Activated CD8-positive, alpha-beta T cell treated with anti-CD3 and anti-CD28 coated beads, Interleukin-2, amount 10 ng/mL, durations not matched to agents 7 days and 5 days (primary cell): ENCODE results near the gene SUCLG2. TPM values are rescaled to one million over a fixed set of nuclear protein-coding genes. Genes with fewer than 3 reads are reported as not detected.
"Not testable (repeated sequence)": the region's sequence is repeated elsewhere in the genome, so short reads cannot be mapped to it uniquely, and the experiment has no call there.

ENCODE experiments used
- ATAC-seq: fragments of 150-1000 bp; cut with Tn5 transposase; one replicate; pipeline ENCODE4 v1.10.0; 2021; ENCODE audit warnings: moderate library complexity
- CTCF ChIA-PET: fragments of 350-600 bp; sonication (Branson Sonifier 250); formaldehyde crosslinking; loops from one replicate; lab custom pipeline; 2021; ENCODE audit warnings: antibody characterized with exemption; lab: Charles Lee
- POLR2A ChIA-PET: fragments of 350-600 bp; sonication (Branson Sonifier 250); formaldehyde crosslinking; loops from one replicate; lab custom pipeline; 2021; ENCODE audit warnings: antibody characterized with exemption; lab: Charles Lee
- DNase-seq: peaks from one replicate; pipeline ENCODE4 v3.0.0-alpha.2; 2020
- H3K27ac Mint-ChIP-seq: one replicate; pipeline ENCODE4 v1.8.0; 2021; ENCODE audit warnings: mild to moderate bottlenecking, mixed read lengths
- H3K27me3 Mint-ChIP-seq: one replicate; pipeline ENCODE4 v1.8.0; 2021; ENCODE audit warnings: low read depth, mixed read lengths
- H3K36me3 Mint-ChIP-seq: one replicate; pipeline ENCODE4 v1.8.0; 2021; ENCODE audit warnings: low read depth, mixed read lengths
- H3K4me1 Mint-ChIP-seq: one replicate; pipeline ENCODE4 v1.8.0; 2021; ENCODE audit warnings: low read depth, mixed read lengths
- H3K4me3 Mint-ChIP-seq: one replicate; pipeline ENCODE4 v1.8.0; 2021; ENCODE audit warnings: mild to moderate bottlenecking, mixed read lengths
- H3K9me3 Mint-ChIP-seq: one replicate; pipeline ENCODE4 v1.8.0; 2022; ENCODE audit warnings: mixed read lengths; ENCODE audit not compliant: insufficient read depth
- total RNA-seq, 2 experiments: library from RNA; stranded (reverse); gene quantifications; one replicate each; pipeline ENCODE4 v1.2.3, GENCODE V29; 2021

The SUCLG2 gene
- total RNA-seq, 2 experiments from 2014 or later = 51.7 to 55.0 TPM

- Mint-ChIP-seq H3K4me1 (peaks cover 19% of the 10 kb centered on the region), H3K36me3 (peaks cover 61% of the 10 kb centered on the region), H3K9me3 (peaks cover 16% of the 10 kb centered on the region), H3K4me3 (no peak overlapping the region), H3K27ac (no peak overlapping the region), H3K27me3 (no peaks in the 10 kb centered on the region)
- ATAC-seq (no peak), DNase-seq (no peak)
- CTCF ChIA-PET = interaction anchor here (1.0 to 1.2 kb wide), 2 partner anchors 12 to 14 kb away, joined by 3 read pairs; no protein-coding TSS in a partner anchor
- POLR2A ChIA-PET = no interaction called here
Measured at GRCh38 chr3:67587811-67588210, 66.6 kb downstream of the SUCLG2 start.

- DNase-seq = no peak
- Mint-ChIP-seq H3K4me1 (peaks cover 19% of the 10 kb centered on the region), H3K4me3 (no peak overlapping the region), H3K27ac (no peak overlapping the region), H3K27me3 (no peaks in the 10 kb centered on the region), H3K36me3 (peaks cover 64% of the 10 kb centered on the region), H3K9me3 (peaks cover 16% of the 10 kb centered on the region)
- CTCF ChIA-PET = interaction anchor here (0.8 kb wide), 1 partner anchor 15 kb away, joined by 3 read pairs; no protein-coding TSS in a partner anchor
- POLR2A ChIA-PET = no interaction called here
- no peak for ATAC-seq
Measured at GRCh38 chr3:67587301-67587700, 67.1 kb downstream of the SUCLG2 start.

- not testable (repeated sequence) for ATAC-seq, H3K27me3 Mint-ChIP-seq
- H3K27ac Mint-ChIP-seq = peak overlapping the region; percentile 41
Measured at GRCh38 chr3:67584608-67585007, 69.8 kb downstream of the SUCLG2 start.

DNA sequence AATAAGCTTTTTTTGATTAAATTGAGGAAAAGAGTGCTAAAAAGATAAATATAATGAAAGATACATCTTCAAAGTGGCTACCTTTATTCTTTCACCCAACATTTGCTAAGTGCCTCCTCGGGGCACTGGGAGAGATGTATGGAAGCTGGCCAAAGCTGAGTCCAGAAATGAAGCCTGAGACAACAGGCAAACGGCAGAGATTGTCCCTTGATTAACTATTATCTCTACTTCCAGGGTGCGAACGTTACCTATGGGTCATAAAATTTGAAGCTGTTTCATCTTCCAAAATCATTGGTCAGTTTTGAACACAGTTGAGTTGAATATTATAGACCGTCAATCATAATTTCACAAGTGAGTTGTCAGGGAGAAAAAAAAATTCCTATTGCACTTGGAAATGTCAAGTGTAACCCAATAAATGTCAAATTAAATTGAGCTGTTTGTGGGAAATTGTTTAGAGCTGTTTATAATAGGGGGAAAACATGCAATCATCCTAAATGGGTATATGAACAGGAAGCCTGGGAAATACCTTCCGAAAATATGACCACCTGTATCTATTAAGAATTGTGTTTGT is 73.9 kb downstream of the SUCLG2 start:
- Mint-ChIP-seq H3K27ac (no peak overlapping the region), H3K27me3 (no peaks in the 10 kb centered on the region), H3K4me3 (no peak overlapping the region), H3K4me1 (peaks cover 17% of the 10 kb centered on the region), H3K9me3 (peaks cover 11% of the 10 kb centered on the region), H3K36me3 (peaks cover 42% of the 10 kb centered on the region)
- ChIA-PET POLR2A (no interaction called here), CTCF (interaction anchor here (0.6 kb wide), 1 partner anchor 19 kb away, joined by 3 read pairs; no protein-coding TSS in a partner anchor)
- DNase-seq (no peak), ATAC-seq (no peak)

More at GRCh38 chr3:67584608-67585007, 69.8 kb downstream of the SUCLG2 start:
- peaks cover 55% of the 10 kb centered on the region for H3K36me3 Mint-ChIP-seq
- H3K4me3 Mint-ChIP-seq, DNase-seq, POLR2A ChIA-PET, CTCF ChIA-PET: not testable (repeated sequence)
- peaks cover 16% of the 10 kb centered on the region for H3K9me3 Mint-ChIP-seq
- H3K4me1 Mint-ChIP-seq = peaks cover 19% of the 10 kb centered on the region

- Mint-ChIP-seq H3K4me3 (no peak overlapping the region), H3K36me3 (peaks cover 43% of the 10 kb centered on the region), H3K27me3 (no peaks in the 10 kb centered on the region), H3K4me1 (no peaks in the 10 kb centered on the region), H3K9me3 (peaks cover 3% of the 10 kb centered on the region), H3K27ac (no peak overlapping the region)
- ATAC-seq = no peak
- DNase-seq = no peak
- ChIA-PET POLR2A (no interaction called here), CTCF (no interaction called here)
Measured at GRCh38 chr3:67578416-67578815, 76.0 kb downstream of the SUCLG2 start.

DNA sequence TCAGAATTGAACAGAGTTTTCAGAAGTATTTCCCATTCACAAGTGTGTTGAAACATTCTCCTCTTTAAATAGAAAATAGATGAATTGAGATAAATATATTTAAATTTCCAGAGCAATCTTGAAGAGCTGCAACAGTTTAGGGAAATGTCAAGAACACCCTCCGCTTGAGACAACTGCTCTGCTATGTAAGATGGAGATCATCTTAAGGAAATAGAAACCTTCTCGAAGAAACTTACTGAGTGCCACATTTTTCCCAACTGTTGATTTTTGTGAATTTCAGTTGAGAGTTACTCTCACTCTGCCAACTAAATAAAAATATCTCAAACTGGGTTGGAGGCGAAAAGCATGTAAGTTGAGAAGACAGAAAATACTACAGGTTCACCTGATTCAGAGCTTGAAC is 78.0 kb downstream of the SUCLG2 start:
- CTCF ChIA-PET = no interaction called here
- Mint-ChIP-seq H3K36me3 (peaks cover 47% of the 10 kb centered on the region), H3K4me3 (no peak overlapping the region), H3K27ac (no peak overlapping the region), H3K27me3 (no peaks in the 10 kb centered on the region), H3K9me3 (peaks cover 11% of the 10 kb centered on the region), H3K4me1 (peaks cover 9% of the 10 kb centered on the region)
- ATAC-seq (no peak), DNase-seq (no peak)
- POLR2A ChIA-PET = no interaction called here

DNA sequence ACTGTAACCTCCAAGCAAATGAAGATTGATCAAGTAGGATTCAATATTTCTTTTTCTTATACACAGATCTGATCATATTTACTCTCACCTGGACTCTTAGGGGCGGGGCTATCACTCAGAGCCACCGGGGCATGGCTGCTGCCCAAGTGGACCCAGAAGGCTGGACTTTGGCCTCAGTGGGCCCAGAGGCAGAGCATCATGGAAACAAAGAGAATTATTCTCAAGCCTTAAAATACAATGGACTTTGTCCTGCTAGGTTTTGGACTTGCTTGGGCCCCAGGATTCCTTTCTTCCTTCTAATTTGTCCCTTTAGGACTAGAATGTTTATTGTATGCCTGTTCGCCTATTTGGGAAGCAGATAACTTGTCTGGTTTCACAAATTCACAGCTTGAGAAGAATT is 85.1 kb downstream of the SUCLG2 start:
- CTCF ChIA-PET = no interaction called here
- no peak overlapping the region for H3K4me3 Mint-ChIP-seq
- DNase-seq (no peak), ATAC-seq (no peak)
- H3K9me3 Mint-ChIP-seq = peaks cover 27% of the 10 kb centered on the region
- H3K4me1 Mint-ChIP-seq = peaks cover 11% of the 10 kb centered on the region
- POLR2A ChIA-PET = no interaction called here
- no peak overlapping the region for H3K27ac Mint-ChIP-seq
- H3K36me3 Mint-ChIP-seq = peaks cover 66% of the 10 kb centered on the region
- H3K27me3 Mint-ChIP-seq = no peaks in the 10 kb centered on the region

DNA sequence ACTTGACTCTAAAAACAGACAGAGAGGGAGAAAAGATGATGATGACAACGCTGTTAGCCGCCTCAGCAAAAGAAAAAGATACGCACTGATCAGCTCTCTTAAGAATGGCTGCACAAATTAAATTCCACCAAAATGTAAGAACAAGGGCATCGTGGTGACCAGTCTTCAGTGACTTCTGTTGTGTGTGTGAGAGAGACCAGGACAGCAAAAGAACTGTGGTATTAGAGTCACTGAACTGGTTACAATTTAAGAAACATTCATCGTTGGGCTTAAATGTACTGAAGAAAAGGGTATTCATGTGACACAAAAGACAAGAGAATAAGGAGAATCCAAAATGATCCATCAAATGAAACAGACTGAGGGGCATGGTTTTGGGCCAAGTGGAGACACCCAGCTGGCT is 86.5 kb downstream of the SUCLG2 start:
- H3K27me3 Mint-ChIP-seq = no peaks in the 10 kb centered on the region

GRCh38 chr3:67564973-67565372 is 89.4 kb downstream of the SUCLG2 start:
- Mint-ChIP-seq H3K9me3 (peaks cover 3% of the 10 kb centered on the region), H3K4me1 (peaks cover 2% of the 10 kb centered on the region), H3K36me3 (peaks cover 41% of the 10 kb centered on the region), H3K4me3 (no peak overlapping the region), H3K27me3 (no peaks in the 10 kb centered on the region), H3K27ac (no peak overlapping the region)
- ChIA-PET POLR2A (no interaction called here), CTCF (no interaction called here)
- DNase-seq (no peak), ATAC-seq (no peak)

More for the DNA sequence above, 86.5 kb downstream of the SUCLG2 start:
- Mint-ChIP-seq H3K4me3 (no peak overlapping the region), H3K27ac (no peak overlapping the region), H3K9me3 (peaks cover 24% of the 10 kb centered on the region), H3K4me1 (peaks cover 11% of the 10 kb centered on the region), H3K36me3 (peaks cover 56% of the 10 kb centered on the region)
- CTCF ChIA-PET = no interaction called here
- ATAC-seq (no peak), DNase-seq (no peak)
- POLR2A ChIA-PET = no interaction called here

DNA sequence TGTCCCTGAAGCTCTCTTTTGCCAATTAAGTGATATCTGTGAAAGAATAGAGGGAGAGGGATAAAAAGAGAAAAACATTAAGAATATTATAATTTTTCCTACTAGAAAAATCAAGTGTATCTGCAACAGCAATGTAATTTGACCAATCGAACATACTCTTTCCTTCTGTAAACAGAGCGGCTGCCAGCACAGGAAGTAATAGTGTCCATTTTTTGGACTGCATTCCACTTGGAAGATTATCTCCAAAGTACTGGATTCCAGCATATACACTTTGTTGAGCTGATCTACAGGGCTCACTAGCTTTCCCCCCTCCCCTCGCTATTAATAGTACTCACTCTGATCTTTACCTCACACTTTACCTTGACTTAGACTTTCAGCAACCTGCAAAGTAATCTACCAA is 90.4 kb downstream of the SUCLG2 start:
- Mint-ChIP-seq H3K4me1 (peaks cover 2% of the 10 kb centered on the region), H3K9me3 (no peaks in the 10 kb centered on the region), H3K27me3 (no peaks in the 10 kb centered on the region), H3K36me3 (peaks cover 36% of the 10 kb centered on the region), H3K27ac (no peak overlapping the region), H3K4me3 (no peak overlapping the region)
- ChIA-PET POLR2A (no interaction called here), CTCF (interaction anchor here (1.1 kb wide), 1 partner anchor 10 kb away, joined by 3 read pairs; no protein-coding TSS in a partner anchor)
- ATAC-seq (no peak), DNase-seq (no peak)

- CTCF ChIA-PET = no interaction called here
- no peaks in the 10 kb centered on the region for H3K27me3 Mint-ChIP-seq
Measured at GRCh38 chr3:67561667-67562394, 92.6 kb downstream of the SUCLG2 start.

GRCh38 chr3:67561266-67561665 is 93.1 kb downstream of the SUCLG2 start:
- Mint-ChIP-seq H3K9me3 (no peaks in the 10 kb centered on the region), H3K36me3 (peaks cover 34% of the 10 kb centered on the region), H3K4me3 (no peak overlapping the region), H3K27me3 (no peaks in the 10 kb centered on the region), H3K4me1 (peaks cover 2% of the 10 kb centered on the region), H3K27ac (no peak overlapping the region)
- POLR2A ChIA-PET = no interaction called here
- ATAC-seq = no peak
- no peak for DNase-seq
- CTCF ChIA-PET = no interaction called here

More at GRCh38 chr3:67561667-67562394, 92.6 kb downstream of the SUCLG2 start:
- H3K36me3 Mint-ChIP-seq = peaks cover 32% of the 10 kb centered on the region
- no peak for DNase-seq
- no peaks in the 10 kb centered on the region for H3K9me3 Mint-ChIP-seq
- no peak for ATAC-seq
- peaks cover 2% of the 10 kb centered on the region for H3K4me1 Mint-ChIP-seq
- no peak overlapping the region for H3K4me3 Mint-ChIP-seq
- no peak overlapping the region for H3K27ac Mint-ChIP-seq
- POLR2A ChIA-PET = no interaction called here
